Nephron progenitor cell (in vitro differentiated cells): ENCODE data around the gene C12orf57.
A peak's percentile ranks its signal among the peaks of the same experiment; 100 is the strongest.

Source experiments
- DNase-seq: peaks from one replicate; pipeline ENCODE4 v3.0.0; 2021
- H3K27ac Mint-ChIP-seq: 2 replicates; pipeline ENCODE4 v1.8.0; 2021; ENCODE audit warnings: mild to moderate bottlenecking, moderate library complexity, mixed read lengths
- H3K27me3 Mint-ChIP-seq: 2 replicates; pipeline ENCODE4 v1.8.0; 2021; ENCODE audit warnings: mild to moderate bottlenecking, low read depth, mixed read lengths; ENCODE audit not compliant: poor library complexity
- H3K36me3 Mint-ChIP-seq: 2 replicates; pipeline ENCODE4 v1.8.0; 2021; ENCODE audit warnings: low read depth, mixed read lengths
- H3K4me1 Mint-ChIP-seq: 2 replicates; pipeline ENCODE4 v1.8.0; 2021; ENCODE audit warnings: mixed read lengths
- H3K4me3 Mint-ChIP-seq: 2 replicates; pipeline ENCODE4 v1.8.0; 2021; ENCODE audit warnings: mild to moderate bottlenecking, moderate library complexity, mixed read lengths
- H3K9me3 Mint-ChIP-seq: 2 replicates; pipeline ENCODE4 v1.8.0; 2021; ENCODE audit warnings: mild to moderate bottlenecking, moderate library complexity, mixed read lengths
- TF ChIP-seq, protein P1 (sequence below): fragments of 200-600 bp; sonication (generic); IDR thresholded peaks from 2 replicates; pipeline ENCODE4 v1.5.0; 2021; ENCODE audit warnings: antibody characterized with exemption

The C12orf57 gene

GRCh38 chr12:6928703-6929407, 15.0 kb upstream of the C12orf57 start:
- Mint-ChIP-seq H3K4me3 (peak overlapping the region; percentile 100), H3K36me3 (peaks cover 23% of the 10 kb centered on the region), H3K27me3 (no peaks in the 10 kb centered on the region), H3K4me1 (peaks cover 80% of the 10 kb centered on the region), H3K9me3 (no peaks in the 10 kb centered on the region), H3K27ac (peak overlapping the region; percentile 99)
- TF ChIP-seq, protein P1, sequence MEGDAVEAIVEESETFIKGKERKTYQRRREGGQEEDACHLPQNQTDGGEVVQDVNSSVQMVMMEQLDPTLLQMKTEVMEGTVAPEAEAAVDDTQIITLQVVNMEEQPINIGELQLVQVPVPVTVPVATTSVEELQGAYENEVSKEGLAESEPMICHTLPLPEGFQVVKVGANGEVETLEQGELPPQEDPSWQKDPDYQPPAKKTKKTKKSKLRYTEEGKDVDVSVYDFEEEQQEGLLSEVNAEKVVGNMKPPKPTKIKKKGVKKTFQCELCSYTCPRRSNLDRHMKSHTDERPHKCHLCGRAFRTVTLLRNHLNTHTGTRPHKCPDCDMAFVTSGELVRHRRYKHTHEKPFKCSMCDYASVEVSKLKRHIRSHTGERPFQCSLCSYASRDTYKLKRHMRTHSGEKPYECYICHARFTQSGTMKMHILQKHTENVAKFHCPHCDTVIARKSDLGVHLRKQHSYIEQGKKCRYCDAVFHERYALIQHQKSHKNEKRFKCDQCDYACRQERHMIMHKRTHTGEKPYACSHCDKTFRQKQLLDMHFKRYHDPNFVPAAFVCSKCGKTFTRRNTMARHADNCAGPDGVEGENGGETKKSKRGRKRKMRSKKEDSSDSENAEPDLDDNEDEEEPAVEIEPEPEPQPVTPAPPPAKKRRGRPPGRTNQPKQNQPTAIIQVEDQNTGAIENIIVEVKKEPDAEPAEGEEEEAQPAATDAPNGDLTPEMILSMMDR, result no peak
- DNase-seq, result no peak

GRCh38 chr12:6929466-6930452, 14.1 kb upstream of the C12orf57 start:
- Mint-ChIP-seq H3K27ac (peak overlapping the region; percentile 69), H3K36me3 (peaks cover 32% of the 10 kb centered on the region), H3K4me1 (peaks cover 73% of the 10 kb centered on the region), H3K27me3 (no peaks in the 10 kb centered on the region), H3K9me3 (no peaks in the 10 kb centered on the region), H3K4me3 (peak overlapping the region; percentile 100)
- DNase-seq, result no peak
- TF ChIP-seq, protein P1, result no peak

DNA sequence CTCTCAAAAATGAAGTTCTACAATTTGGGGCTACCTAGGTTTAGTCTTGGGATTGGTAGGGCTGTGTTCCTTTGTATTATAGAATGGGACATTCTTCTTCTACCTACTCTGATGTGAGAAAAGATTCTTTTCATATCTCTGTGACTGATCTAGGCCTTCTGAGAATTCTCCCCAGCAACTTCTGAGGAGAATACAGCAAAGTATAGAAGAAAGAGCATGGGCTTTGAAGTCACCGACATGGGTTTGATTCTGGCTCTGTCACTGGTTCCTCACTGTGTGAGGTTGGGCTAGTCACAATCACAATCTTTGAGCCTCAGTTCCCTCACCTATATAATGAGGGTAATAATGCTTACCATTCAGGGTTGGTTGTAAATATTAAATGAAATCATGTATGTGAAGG, 11.1 kb upstream of the C12orf57 start:
- H3K27me3 Mint-ChIP-seq, result peaks cover 4% of the 10 kb centered on the region
- H3K9me3 Mint-ChIP-seq, result no peaks in the 10 kb centered on the region
- TF ChIP-seq, protein P1, result no peak
- peak overlapping the region; percentile 80 for H3K27ac Mint-ChIP-seq
- peaks cover 54% of the 10 kb centered on the region for H3K4me1 Mint-ChIP-seq
- DNase-seq, result no peak
- peaks cover 50% of the 10 kb centered on the region for H3K36me3 Mint-ChIP-seq
- H3K4me3 Mint-ChIP-seq, result no peak overlapping the region

GRCh38 chr12:6934110-6934509, 9.7 kb upstream of the C12orf57 start:
- no peak for DNase-seq
- peak overlapping the region; percentile 90 for H3K27ac Mint-ChIP-seq
- TF ChIP-seq, protein P1, result no peak
- no peaks in the 10 kb centered on the region for H3K9me3 Mint-ChIP-seq
- peaks cover 4% of the 10 kb centered on the region for H3K27me3 Mint-ChIP-seq
- H3K4me1 Mint-ChIP-seq, result peaks cover 57% of the 10 kb centered on the region
- H3K36me3 Mint-ChIP-seq, result peaks cover 53% of the 10 kb centered on the region
- H3K4me3 Mint-ChIP-seq, result no peak overlapping the region

GRCh38 chr12:6935371-6936193, 8.2 kb upstream of the C12orf57 start:
- Mint-ChIP-seq H3K27ac (peak overlapping the region; percentile 96), H3K4me1 (peaks cover 57% of the 10 kb centered on the region), H3K4me3 (no peak overlapping the region), H3K27me3 (peaks cover 6% of the 10 kb centered on the region), H3K9me3 (no peaks in the 10 kb centered on the region), H3K36me3 (peaks cover 62% of the 10 kb centered on the region)
- TF ChIP-seq, protein P1, result no peak
- no peak for DNase-seq
